ENCODE results near the gene PIK3R5. TPM values are rescaled to one million over a fixed set of nuclear protein-coding genes. Genes with fewer than 3 reads are reported as not detected.
"Not testable (repeated sequence)": the region's sequence is repeated elsewhere in the genome, so short reads cannot be mapped to it uniquely, and the experiment has no call there.

PIK3R5 gene
- total RNA-seq, 1 donor, result 184 TPM

DNA sequence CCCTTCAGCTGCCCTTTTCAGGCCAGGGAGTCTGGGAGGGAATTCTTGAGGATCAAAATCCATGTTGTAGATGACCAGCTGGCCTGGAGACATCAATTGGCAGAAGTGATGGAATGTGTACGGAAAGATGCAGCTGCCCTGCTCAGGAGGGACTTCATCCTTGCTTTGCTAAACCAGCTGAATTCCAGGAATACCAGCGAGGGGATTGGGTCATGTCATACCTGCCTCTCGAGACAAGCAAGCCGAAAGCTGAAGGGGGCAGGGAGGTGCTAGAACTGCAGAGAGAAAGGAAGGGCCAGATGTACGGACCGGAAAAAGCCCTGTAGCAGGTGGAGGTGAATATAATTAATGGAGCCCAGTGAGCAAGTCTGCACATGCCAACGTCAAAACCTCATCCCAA, 30.2 kb upstream of the PIK3R5 start:
- H3K4me1 ChIP-seq (ENCODE audit: insufficient read depth, low read length), result peaks cover 7% of the 10 kb centered on the region
- H3K27me3 ChIP-seq (ENCODE audit: insufficient read depth, low read length), result peaks cover 17% of the 10 kb centered on the region
- H3K9me3 ChIP-seq (ENCODE audit: low read depth, low read length), result no peaks in the 10 kb centered on the region
- no peak overlapping the region for H3K4me3 ChIP-seq (ENCODE audit: low read length)

- Histone ChIP-seq H3K4me3 (ENCODE audit: low read length) (no peak overlapping the region), H3K27me3 (ENCODE audit: insufficient read depth, low read length) (peaks cover 3% of the 10 kb centered on the region), H3K9me3 (ENCODE audit: low read depth, low read length) (no peaks in the 10 kb centered on the region), H3K4me1 (ENCODE audit: insufficient read depth, low read length) (peaks cover 7% of the 10 kb centered on the region)
Measured at GRCh38 chr17:8994319-8994718, 28.8 kb upstream of the PIK3R5 start.

DNA sequence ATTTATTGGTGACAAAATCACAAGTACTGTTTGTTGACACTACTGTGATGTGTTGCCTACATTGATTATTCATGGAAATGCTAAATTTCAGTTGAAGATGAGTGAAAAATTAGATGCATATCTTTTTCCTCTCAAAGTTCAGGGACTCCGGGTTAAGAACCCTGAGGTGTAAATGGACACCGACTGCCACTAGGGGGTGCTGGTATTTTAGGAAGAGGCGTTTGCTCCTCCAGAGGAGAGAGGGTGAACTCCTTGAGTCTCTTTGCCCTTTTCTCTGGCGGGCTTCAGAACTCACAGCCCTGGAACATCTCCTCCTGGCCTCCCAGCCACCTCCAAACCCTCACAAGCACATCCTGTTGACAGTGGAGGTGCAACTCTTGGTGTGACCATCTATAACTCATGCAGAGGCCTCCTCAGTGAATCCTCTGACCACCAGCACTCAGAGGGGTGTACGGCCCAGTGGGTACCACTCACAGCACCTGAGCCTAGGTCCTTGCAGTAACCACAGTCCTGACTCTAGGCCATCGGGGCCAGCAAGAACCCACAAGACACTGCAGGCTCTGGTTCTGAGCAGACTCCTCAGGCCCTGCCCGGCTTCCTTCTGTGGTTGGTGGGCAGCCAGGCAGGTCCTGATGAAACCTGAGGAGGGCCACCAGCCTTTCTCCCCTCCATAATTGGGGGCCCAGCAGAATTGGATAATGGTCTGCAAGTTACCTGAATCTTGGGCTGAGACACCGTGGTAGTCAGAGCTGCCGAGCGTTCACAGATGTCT, 26.2 kb upstream of the PIK3R5 start:
- H3K27me3 ChIP-seq (ENCODE audit: insufficient read depth, low read length), result no peaks in the 10 kb centered on the region
- H3K9me3 ChIP-seq (ENCODE audit: low read depth, low read length), result no peaks in the 10 kb centered on the region
- H3K4me3 ChIP-seq (ENCODE audit: low read length), result no peak overlapping the region
- peaks cover 7% of the 10 kb centered on the region for H3K4me1 ChIP-seq (ENCODE audit: insufficient read depth, low read length)

DNA sequence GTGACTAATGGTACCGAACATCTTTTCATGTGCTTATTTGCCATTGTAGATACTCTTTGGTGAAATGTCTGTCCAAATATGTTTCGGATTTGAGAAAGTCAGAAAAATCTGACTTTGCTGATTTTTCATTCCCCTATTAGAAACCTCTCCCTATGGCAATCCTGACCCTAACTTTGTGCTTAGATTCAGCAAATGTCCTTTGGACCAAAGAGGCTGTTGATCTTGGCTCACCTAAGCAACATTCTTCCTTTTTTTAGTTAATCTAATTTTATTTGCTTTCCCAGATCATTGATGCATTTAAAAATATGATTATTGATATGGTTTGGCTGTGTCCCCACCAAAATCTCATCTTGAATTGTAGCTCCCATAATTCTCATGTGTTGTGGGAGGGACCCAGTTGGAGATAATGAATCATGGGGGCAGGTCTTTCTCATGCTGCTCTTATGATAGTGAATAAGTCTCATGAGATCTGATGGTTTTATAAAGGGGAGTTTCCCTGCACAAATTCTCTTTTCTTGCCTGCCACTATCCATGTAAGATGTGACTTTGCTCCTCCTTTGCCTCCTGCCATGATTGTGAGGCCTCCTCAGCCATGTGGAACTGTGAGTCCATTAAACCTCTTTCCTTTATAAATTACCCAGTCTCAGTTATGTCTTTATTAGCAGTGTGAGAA, 22.9 kb upstream of the PIK3R5 start:
- peaks cover 23% of the 10 kb centered on the region for H3K4me1 ChIP-seq (ENCODE audit: insufficient read depth, low read length)
- not testable (repeated sequence) for H3K9me3 ChIP-seq (ENCODE audit: low read depth, low read length); H3K27me3 ChIP-seq (ENCODE audit: insufficient read depth, low read length); H3K4me3 ChIP-seq (ENCODE audit: low read length)

DNA sequence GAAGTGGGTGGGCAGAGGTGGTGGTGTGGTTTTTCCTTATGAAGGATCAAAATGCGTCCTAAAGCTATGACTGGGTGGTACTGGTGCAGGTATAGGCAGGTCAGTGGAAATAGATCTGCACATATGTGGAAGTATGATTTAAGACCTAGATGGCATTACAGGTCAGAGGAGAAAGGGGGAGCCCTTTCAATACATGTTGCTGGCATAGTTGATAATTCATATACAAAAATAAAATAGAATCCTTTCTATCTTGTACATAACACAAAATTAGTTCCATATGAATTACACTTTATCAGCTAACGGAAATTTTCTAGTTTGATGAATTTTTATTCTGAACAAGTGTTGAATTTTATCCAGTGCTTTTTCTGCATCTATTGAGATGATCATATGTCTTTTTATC, 20.8 kb upstream of the PIK3R5 start:
- no peaks in the 10 kb centered on the region for H3K27me3 ChIP-seq (ENCODE audit: insufficient read depth, low read length)
- no peaks in the 10 kb centered on the region for H3K9me3 ChIP-seq (ENCODE audit: low read depth, low read length)
- peaks cover 16% of the 10 kb centered on the region for H3K4me1 ChIP-seq (ENCODE audit: insufficient read depth, low read length)
- no peak overlapping the region for H3K4me3 ChIP-seq (ENCODE audit: low read length)

DNA sequence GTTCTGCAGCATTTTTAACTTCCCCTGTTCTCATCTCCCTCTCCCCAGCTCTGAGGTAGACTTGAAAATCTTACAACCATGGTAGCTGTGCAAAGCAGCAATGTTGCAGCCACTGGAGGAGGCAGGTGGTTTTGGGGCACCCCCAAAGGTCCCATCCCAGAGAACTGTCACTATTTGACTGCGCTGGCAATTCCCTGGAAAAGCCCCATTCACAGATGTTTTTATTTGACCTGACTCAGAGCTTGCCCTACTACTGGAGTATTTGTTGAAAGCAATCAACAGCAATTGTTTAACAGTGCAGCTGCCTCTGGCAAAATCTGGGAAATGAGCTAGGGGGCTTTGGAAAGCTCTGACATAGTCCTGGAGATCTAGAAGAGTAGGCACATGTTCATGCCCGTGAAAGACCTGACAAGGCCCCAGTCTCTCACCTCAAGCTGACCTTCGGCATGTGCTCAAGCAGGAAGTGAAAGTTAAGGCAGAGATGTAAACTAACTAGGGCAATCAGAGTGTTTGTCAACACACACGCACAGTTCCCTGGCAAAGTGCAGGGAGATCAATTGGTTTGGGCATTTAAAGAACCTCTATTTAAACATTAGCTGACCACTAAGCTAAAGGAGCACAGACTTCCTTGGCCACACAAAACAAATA, 19.7 kb upstream of the PIK3R5 start:
- peaks cover 16% of the 10 kb centered on the region for H3K4me1 ChIP-seq (ENCODE audit: insufficient read depth, low read length)
- no peaks in the 10 kb centered on the region for H3K9me3 ChIP-seq (ENCODE audit: low read depth, low read length)
- no peak overlapping the region for H3K4me3 ChIP-seq (ENCODE audit: low read length)
- no peaks in the 10 kb centered on the region for H3K27me3 ChIP-seq (ENCODE audit: insufficient read depth, low read length)

DNA sequence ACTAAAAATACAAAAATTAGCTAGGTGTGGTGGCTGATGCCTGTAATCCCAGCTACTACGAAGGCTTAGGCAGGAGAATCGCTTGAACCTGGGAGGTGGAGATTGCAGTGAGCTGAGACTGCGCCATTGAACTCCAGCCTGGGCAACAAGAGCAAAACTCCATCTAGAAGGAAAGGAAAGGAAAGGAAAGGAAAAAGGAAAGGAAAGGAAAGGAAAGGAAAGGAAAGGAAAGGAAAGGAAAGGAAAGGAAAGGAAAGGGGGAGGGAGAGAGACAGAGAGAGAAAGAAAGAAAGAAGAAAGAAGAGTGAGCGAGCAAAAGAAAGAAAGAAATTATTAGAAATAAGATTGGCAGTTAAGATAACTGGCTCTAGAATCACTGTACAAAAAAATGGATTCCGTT, 18.7 kb upstream of the PIK3R5 start:
- H3K4me3 ChIP-seq (ENCODE audit: low read length); H3K9me3 ChIP-seq (ENCODE audit: low read depth, low read length); H3K27me3 ChIP-seq (ENCODE audit: insufficient read depth, low read length): not testable (repeated sequence)
- peaks cover 16% of the 10 kb centered on the region for H3K4me1 ChIP-seq (ENCODE audit: insufficient read depth, low read length)

- no peaks in the 10 kb centered on the region for H3K9me3 ChIP-seq (ENCODE audit: low read depth, low read length)
- H3K4me1 ChIP-seq (ENCODE audit: insufficient read depth, low read length), result peaks cover 16% of the 10 kb centered on the region
- H3K4me3 ChIP-seq (ENCODE audit: low read length), result no peak overlapping the region
- no peaks in the 10 kb centered on the region for H3K27me3 ChIP-seq (ENCODE audit: insufficient read depth, low read length)
Measured at GRCh38 chr17:8981443-8981842, 15.9 kb upstream of the PIK3R5 start.

DNA sequence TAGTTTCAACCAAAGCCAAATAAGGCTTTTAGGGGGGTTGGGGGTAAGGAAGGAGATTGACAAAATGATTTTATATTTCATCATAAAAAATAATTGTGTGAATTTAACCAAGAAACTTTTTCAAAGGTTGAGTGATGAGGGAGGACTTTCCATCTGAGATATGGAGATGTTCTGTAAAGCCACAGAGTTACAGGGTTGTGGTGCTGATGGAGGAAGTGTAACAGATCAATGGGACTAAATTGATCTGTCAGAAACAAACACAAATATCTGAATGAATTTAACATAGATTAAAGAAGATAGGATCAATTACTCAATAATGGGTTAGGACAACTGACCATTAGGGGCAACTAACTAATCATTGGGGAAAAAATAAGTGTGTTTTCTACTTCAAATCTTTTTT, 14.2 kb upstream of the PIK3R5 start:
- Histone ChIP-seq H3K4me3 (ENCODE audit: low read length) (no peak overlapping the region), H3K9me3 (ENCODE audit: low read depth, low read length) (no peaks in the 10 kb centered on the region), H3K27me3 (ENCODE audit: insufficient read depth, low read length) (no peaks in the 10 kb centered on the region), H3K4me1 (ENCODE audit: insufficient read depth, low read length) (peaks cover under 1% of the 10 kb centered on the region)

DNA sequence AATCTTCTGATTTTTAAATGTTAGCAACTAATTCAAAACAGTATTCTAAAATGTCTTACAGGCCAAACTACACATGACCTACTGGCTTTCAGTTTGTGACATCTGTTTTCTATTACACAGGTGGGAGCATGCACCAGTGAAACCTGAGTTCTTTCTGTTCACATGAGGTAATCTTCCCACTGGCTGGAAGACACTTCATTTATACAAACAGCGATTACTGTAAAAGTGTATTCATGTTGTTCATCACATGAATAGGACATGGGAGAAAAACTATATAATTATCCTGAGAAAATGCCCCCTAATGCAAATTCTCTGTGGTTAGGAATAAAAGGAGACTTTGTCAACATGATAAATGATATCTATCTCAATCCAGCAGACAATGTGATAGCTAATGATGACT, 11.1 kb upstream of the PIK3R5 start:
- Histone ChIP-seq H3K4me1 (ENCODE audit: insufficient read depth, low read length) (no peaks in the 10 kb centered on the region), H3K27me3 (ENCODE audit: insufficient read depth, low read length) (no peaks in the 10 kb centered on the region), H3K4me3 (ENCODE audit: low read length) (no peak overlapping the region), H3K9me3 (ENCODE audit: low read depth, low read length) (no peaks in the 10 kb centered on the region)

GRCh38 chr17:8975091-8975725, 9.7 kb upstream of the PIK3R5 start:
- Histone ChIP-seq H3K27me3 (ENCODE audit: insufficient read depth, low read length) (no peaks in the 10 kb centered on the region), H3K4me3 (ENCODE audit: low read length) (no peak overlapping the region), H3K4me1 (ENCODE audit: insufficient read depth, low read length) (no peaks in the 10 kb centered on the region), H3K9me3 (ENCODE audit: low read depth, low read length) (no peaks in the 10 kb centered on the region)

DNA sequence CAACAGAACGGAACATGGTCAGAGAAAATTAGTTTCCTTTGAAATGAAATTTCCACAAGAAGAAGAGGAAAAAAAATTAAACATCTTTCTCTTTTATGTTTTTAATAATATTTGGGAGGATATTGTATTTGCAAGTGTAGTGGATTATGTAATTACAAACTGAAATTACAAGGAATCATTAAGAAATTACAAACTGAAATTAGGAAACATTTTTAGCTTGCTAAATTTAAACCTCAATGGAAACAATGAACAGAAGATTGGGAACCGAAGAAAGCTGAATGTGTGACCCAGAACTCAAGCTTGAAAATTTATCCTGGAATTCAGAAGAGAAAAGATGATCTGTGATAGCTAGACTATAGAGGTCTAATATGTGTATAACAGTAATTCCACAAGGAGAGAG, 4.4 kb upstream of the PIK3R5 start:
- Histone ChIP-seq H3K9me3 (ENCODE audit: low read depth, low read length) (no peaks in the 10 kb centered on the region), H3K4me1 (ENCODE audit: insufficient read depth, low read length) (peaks cover 30% of the 10 kb centered on the region), H3K4me3 (ENCODE audit: low read length) (no peak overlapping the region), H3K27me3 (ENCODE audit: insufficient read depth, low read length) (no peaks in the 10 kb centered on the region)

DNA sequence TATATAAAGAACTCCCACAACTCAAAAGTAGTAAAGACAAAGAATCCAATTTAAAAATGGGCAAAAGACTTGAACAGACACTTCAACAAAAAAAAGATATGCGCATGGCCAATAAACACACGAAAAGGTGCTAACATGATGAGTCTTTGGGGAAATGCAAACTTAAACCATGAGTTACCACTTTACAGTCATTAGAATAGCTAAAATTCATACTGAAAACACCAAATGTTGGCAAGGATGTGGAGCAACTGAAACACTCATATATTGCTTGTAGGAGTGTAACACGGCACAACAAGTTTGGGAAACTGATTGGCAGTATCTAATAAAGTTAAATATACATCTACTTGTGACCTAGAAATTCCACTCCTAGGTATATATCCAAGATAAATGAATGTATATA, 3.0 kb upstream of the PIK3R5 start:
- no peaks in the 10 kb centered on the region for H3K9me3 ChIP-seq (ENCODE audit: low read depth, low read length)
- no peak overlapping the region for H3K4me3 ChIP-seq (ENCODE audit: low read length)
- H3K27me3 ChIP-seq (ENCODE audit: insufficient read depth, low read length), result no peaks in the 10 kb centered on the region
- H3K4me1 ChIP-seq (ENCODE audit: insufficient read depth, low read length), result peaks cover 41% of the 10 kb centered on the region

DNA sequence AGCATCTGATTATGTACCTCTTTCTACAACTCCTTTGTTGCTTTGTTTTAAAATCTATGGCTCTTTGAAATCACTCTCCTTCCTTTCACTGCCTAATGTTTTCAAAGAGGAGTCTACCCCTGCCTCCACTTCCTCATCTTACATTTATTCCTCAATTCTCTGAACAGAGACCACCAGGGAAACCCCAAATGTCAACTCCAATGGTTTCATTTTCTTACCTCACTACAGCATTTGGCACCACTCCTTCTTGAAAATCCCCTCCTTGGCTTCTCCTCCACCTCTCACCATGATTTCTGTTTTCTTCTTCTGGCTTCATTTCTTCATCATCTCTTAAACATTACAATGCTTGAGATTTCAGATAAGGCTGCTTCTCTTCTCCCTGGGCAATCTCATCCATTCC, 2.4 kb upstream of the PIK3R5 start:
- Histone ChIP-seq H3K27me3 (ENCODE audit: insufficient read depth, low read length) (no peaks in the 10 kb centered on the region), H3K4me1 (ENCODE audit: insufficient read depth, low read length) (peaks cover 48% of the 10 kb centered on the region)

GRCh38 chr17:8966926-8967325, 1.4 kb upstream of the PIK3R5 start:
- H3K4me3 ChIP-seq (ENCODE audit: low read length), result no peak overlapping the region
- no peaks in the 10 kb centered on the region for H3K9me3 ChIP-seq (ENCODE audit: low read depth, low read length)
- H3K4me1 ChIP-seq (ENCODE audit: insufficient read depth, low read length), result peaks cover 54% of the 10 kb centered on the region
- H3K27me3 ChIP-seq (ENCODE audit: insufficient read depth, low read length), result no peaks in the 10 kb centered on the region

More for the DNA sequence above, 2.4 kb upstream of the PIK3R5 start:
- Histone ChIP-seq H3K9me3 (ENCODE audit: low read depth, low read length) (no peaks in the 10 kb centered on the region), H3K4me3 (ENCODE audit: low read length) (no peak overlapping the region)

Data from mononuclear cell (primary cell).